Measurements from ENCODE around the gene CHST14.

- no peak for TF ChIP-seq CTCF (IDR thresholded peaks at IDR 0.05)
- TF ChIP-seq ZFX (IDR thresholded peaks at IDR 0.05; ENCODE audit: borderline replicate concordance): no peak
Measured at GRCh38 chr15:40451527-40452158, 19.1 kb upstream of the CHST14 start.

Measured in 22Rv1 (cell line).